GM19463 (cell line): ENCODE results near the gene TTBK2.

Source experiments
- ATAC-seq: cut with Tn5 transposase; IDR thresholded peaks from one replicate; pipeline ENCODE4 v1.9.1; 2021; ENCODE audit warnings: mild to moderate bottlenecking, moderate library complexity; ENCODE audit not compliant: unreplicated experiment

Gene TTBK2

GRCh38 chr15:42695527-42696071 lies 225.0 kb downstream of the TTBK2 start:
- no peak for ATAC-seq

GRCh38 chr15:42694398-42694797 lies 226.2 kb downstream of the TTBK2 start:
- ATAC-seq = no peak

GRCh38 chr15:42693942-42694341 lies 226.6 kb downstream of the TTBK2 start:
- ATAC-seq = no peak

- no peak for ATAC-seq
These were observed 227.1 kb downstream of the TTBK2 start for GRCh38 chr15:42693496-42693895.

- no peak for ATAC-seq
These were observed 227.6 kb downstream of the TTBK2 start for GRCh38 chr15:42692997-42693396.

GRCh38 chr15:42692536-42692935 lies 228.0 kb downstream of the TTBK2 start:
- no peak for ATAC-seq

- no peak for ATAC-seq
These were observed 228.8 kb downstream of the TTBK2 start for GRCh38 chr15:42691770-42692169.

- ATAC-seq = no peak
These were observed 229.3 kb downstream of the TTBK2 start for GRCh38 chr15:42691308-42691707.
